GM21526 (cell line): ENCODE measurements around the gene IGFL2.
"Not testable (repeated sequence)": the region's sequence is repeated elsewhere in the genome, so short reads cannot be mapped to it uniquely, and the experiment has no call there.

ENCODE experiments used
- ATAC-seq: cut with Tn5 transposase; IDR thresholded peaks from one replicate; pipeline ENCODE4 v1.9.1; 2021; ENCODE audit warnings: moderate library complexity; ENCODE audit not compliant: unreplicated experiment, low FRiP score

The IGFL2 gene

GRCh38 chr19:46147791-46148288 lies at the start of gene IGFL2:
Gene IGFL2 (plus strand): TSS chr19:46148238. CDS start chr19:46148279, 41 bp downstream.
- no peak for ATAC-seq

GRCh38 chr19:46100344-46100743 lies 47.7 kb upstream of the IGFL2 start:
- no peak for ATAC-seq

- no peak for ATAC-seq
Observed at GRCh38 chr19:46101293-46101692, 46.7 kb upstream of the IGFL2 start.

GRCh38 chr19:46102333-46102732 lies 45.7 kb upstream of the IGFL2 start:
- not testable (repeated sequence) for ATAC-seq

GRCh38 chr19:46107371-46107770 lies 40.7 kb upstream of the IGFL2 start:
- no peak for ATAC-seq

- ATAC-seq, result no peak
Observed at GRCh38 chr19:46109876-46110275, 38.2 kb upstream of the IGFL2 start.

GRCh38 chr19:46111376-46111775 lies 36.7 kb upstream of the IGFL2 start:
- ATAC-seq, result no peak

- ATAC-seq, result no peak
Observed at GRCh38 chr19:46112527-46112926, 35.5 kb upstream of the IGFL2 start.

- ATAC-seq, result no peak
Observed at GRCh38 chr19:46113726-46114125, 34.3 kb upstream of the IGFL2 start.

GRCh38 chr19:46115396-46116106 lies 32.5 kb upstream of the IGFL2 start:
- no peak for ATAC-seq

- ATAC-seq, result no peak
Observed at GRCh38 chr19:46116121-46116520, 31.9 kb upstream of the IGFL2 start.

GRCh38 chr19:46118136-46118535 lies 29.9 kb upstream of the IGFL2 start:
- ATAC-seq, result no peak

- no peak for ATAC-seq
Observed at GRCh38 chr19:46124638-46125115, 23.4 kb upstream of the IGFL2 start, which contains the start of gene IGFL3. Gene IGFL3 (minus strand): TSS chr19:46124688. CDS start chr19:46124649, 39 bp downstream.

- no peak for ATAC-seq
Observed at GRCh38 chr19:46125447-46125846, 22.6 kb upstream of the IGFL2 start.

GRCh38 chr19:46126086-46126580 lies 21.9 kb upstream of the IGFL2 start:
- no peak for ATAC-seq

- ATAC-seq, result no peak
Observed at GRCh38 chr19:46131485-46132143, 16.4 kb upstream of the IGFL2 start.

GRCh38 chr19:46132508-46133100 lies 15.4 kb upstream of the IGFL2 start:
- no peak for ATAC-seq

GRCh38 chr19:46133101-46133627 lies 14.9 kb upstream of the IGFL2 start:
- no peak for ATAC-seq

- no peak for ATAC-seq
Observed at GRCh38 chr19:46133777-46134241, 14.2 kb upstream of the IGFL2 start.

- ATAC-seq, result no peak
Observed at GRCh38 chr19:46134527-46134926, 13.5 kb upstream of the IGFL2 start.
